Hypothalamus (tissue), 51 donors: ENCODE measurements around the gene CCNJ.
A peak's percentile ranks its signal among the peaks of the same experiment; 100 is the strongest.

Experiments used
- DNase-seq, 51 donors: peaks; one replicate each; lab custom pipeline; 2025; lab: John Stamatoyannopoulos, UW

Gene CCNJ

DNA sequence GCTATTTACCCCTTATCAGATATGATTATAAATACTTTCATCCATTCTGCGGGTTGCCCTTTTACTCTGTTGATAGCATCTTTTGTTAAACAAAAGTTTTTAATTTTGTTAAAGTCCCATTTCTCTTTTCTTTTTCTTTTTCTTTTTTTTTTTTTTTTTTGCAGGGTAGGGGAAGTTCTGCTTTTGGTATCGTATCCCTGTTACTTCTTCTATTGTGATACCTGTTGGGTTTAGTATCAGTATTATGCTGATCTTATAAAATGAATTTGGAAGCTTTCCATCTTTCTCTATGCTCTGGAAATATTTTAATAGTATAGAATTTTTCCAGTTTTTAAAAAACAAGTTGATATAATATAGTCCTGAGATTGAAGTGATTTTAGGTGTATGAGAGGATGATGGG is 6.0 kb downstream of the CCNJ start:
- no peak for DNase-seq

DNA sequence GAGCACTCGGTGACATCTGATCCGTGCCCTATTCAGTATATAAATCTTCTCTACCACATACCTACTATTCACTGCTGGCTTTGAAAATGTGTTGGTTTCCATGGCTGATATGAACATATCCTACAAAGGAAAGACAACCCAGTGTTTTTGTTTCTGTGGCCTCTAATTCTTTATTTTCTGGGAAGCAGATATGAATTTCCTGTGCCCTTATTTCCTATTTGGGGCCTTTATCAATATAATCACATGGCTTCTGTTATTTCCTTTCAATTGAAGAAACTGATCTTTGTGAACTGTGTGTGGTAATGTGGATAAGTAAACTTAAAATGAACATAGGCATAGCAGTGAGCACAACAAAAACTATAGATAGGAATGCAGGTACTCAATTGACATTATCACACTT is 10.6 kb downstream of the CCNJ start:
- DNase-seq = no peak

DNA sequence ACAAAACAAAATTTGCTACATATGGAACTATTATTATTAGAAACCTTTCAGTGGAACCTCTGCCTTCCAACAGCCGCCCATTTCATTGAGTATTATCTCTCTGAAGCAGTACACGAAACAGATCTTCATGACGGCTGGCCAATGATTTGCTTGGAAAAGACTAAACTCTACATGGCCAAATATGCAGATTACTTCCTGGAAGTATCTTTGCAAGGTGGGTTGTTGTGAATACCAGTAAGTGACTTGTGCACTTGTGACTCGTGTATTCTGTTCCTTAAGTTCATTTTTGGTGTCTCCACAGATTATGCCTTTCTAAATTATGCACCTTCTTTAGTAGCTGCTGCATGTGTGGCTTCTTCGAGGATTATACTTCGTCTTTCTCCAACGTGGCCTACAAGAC is 13.4 kb downstream of the CCNJ start:
- no peak for DNase-seq

DNA sequence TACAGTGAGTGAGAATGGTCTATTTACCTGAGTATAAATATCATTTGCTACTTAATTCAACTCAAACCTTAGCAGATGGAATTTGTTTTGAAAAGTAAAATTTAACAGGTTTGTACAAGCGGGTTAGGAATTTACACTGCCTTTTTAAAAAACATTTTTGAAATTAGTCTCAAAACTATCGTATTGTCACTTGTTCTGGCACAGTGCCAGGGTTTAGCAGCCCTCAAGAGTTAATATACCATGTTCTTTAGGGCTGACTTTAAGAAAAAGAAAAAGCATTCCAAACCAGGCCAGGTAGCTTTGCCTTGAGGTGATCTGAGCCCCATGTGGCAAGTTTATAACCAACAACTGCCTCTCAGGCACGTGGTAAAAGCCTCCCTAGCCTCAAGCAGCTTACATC is 17.8 kb downstream of the CCNJ start:
- no peak for DNase-seq

DNA sequence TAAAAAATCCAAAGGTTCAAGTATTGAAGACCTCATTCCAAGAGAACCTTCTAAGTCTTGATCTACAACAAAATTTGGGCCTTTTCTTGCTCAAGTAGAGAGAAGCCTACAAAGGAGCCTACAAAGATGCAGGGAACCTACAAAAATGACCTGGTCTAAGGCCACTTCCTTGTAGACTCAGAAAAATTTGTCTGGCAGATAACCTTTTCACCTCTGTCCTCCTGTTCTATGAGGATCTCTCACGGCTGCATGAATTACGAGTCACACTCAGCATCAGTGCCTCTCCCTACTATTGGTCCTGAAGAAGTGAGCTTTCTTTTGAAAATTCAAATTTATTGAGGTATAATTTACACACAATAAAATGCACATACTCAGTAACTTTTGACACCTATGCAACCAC is 29.3 kb downstream of the CCNJ start:
- no peak for DNase-seq

DNA sequence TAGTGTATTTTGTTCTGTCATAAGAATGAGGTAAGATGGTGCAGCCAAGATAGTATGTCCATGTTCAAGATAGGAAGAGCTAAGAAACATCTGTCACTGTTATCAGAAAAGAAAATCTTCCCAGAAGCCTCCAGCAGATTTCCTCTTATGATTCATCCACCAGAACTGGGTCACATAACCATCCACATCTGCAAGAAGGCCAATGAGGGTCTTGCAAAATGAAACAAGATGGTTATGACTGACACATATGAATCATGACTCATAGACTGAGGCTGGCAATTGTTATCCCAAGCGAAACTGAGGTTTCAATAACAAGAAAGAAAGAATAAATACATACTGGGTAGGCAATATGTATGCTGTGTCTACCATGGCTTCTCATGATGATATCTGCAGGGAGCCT is 30.3 kb downstream of the CCNJ start:
- no peak for DNase-seq

DNA sequence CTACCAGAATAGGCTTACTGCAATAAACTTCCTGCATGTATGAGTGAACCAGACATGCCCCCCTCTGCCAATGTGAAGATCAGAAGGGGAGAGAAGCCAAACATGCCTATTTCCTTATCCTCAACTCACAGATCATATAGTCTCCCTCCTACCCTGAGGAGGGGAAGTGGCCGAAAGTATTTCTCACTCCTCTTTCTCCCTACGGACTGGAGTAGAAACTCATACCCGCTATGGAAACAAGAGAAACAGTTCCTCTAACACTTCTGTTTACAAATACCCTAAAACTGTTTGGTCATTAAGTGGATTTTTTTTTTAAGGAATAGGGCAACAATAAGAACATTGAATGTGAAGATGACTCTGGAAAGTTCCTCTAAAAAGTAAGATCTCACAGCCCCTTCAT is 31.4 kb downstream of the CCNJ start:
- no peak for DNase-seq

DNA sequence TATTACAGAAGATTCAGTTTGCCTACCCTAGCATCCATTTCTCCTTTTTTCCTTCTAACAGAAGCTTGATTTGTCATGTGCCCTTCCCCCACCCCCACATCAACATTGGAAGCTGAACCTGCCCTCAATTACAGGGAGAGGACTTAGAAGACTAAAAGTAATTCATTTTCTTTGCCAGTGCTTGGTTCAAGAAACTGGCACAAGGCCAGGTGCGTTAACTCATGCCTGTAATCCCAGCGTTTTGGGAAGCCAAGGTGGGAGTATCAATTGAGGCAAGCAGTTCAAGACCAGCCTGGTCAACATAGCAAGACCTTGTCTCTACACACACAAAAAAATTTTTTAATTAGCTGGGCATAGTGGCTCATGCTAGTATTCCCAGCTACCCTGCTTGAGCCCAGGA is 32.6 kb downstream of the CCNJ start:
- no peak for DNase-seq

DNA sequence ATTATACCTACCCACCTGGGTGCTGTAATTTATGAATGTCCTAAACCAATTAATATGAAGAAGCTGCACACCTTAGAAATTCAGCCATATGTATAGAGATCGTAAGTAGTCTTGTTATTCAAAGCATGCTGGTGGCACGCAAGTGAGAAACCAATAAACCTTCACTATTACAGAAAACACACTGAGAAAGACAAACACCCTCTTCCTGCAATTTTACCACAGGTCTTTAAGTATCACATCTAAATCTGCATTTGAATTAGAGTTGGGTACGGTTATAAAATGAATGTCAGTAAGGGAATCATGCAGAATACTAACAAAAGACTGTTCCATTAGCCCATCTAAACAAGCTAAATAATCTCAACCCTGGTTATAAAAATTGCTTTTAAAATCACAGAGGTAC is 33.8 kb downstream of the CCNJ start:
- no peak for DNase-seq

DNA sequence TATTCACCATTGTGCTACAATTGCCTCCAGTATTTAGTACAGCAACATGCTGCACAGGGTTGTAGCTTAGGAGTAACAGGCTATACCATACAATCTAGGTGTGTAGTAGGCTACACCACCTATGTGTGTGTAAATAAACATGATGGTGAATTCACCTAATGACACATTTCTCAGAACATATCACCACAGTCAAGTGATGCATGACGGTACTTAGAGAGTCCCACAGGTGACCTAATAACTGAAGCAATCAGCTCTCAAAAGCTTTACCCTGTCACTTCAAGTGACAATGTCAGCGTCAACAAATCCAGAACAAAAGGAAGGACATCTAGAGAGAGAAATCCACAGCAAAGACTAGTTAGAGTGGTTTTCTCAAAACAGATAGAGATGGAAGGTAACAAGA is 38.8 kb downstream of the CCNJ start:
- DNase-seq = no peak

DNA sequence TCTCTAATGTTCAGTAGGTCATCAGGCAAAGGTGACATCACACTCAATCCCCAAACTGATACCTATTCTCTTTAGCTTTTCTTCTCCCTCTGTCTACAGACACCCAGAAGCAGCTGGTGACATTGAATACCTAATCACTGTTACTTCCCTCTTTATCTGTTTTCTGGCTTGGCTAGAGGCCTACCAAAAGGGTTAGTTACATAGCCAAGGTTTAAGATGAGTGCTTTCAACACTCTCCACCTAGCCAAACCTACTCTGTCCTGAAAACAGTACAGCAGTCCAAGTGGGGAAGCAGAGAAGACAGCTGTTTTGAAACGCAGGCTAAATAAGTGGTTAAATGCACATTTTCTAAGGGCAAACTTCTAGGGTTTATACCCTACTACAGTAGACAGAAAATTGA is 39.4 kb downstream of the CCNJ start:
- no peak for DNase-seq

DNA sequence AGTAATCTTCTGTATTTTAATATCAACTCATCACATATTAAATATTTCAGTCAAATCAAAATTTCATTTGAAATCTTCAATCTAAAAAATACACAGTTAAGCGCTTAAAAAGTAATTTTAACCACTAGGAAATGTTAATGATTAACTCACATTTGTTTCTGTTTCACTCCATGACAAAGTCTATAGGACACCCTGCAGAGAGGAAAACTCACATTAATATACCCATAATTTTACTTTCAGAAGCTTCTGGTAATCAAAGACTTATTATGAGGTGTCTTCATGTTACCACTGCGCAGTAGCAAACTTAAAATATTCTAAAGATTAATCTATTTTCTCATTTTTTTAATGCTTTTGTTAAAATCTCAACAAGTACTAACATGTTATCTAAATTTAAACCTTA is 45.7 kb downstream of the CCNJ start:
- no peak for DNase-seq

DNA sequence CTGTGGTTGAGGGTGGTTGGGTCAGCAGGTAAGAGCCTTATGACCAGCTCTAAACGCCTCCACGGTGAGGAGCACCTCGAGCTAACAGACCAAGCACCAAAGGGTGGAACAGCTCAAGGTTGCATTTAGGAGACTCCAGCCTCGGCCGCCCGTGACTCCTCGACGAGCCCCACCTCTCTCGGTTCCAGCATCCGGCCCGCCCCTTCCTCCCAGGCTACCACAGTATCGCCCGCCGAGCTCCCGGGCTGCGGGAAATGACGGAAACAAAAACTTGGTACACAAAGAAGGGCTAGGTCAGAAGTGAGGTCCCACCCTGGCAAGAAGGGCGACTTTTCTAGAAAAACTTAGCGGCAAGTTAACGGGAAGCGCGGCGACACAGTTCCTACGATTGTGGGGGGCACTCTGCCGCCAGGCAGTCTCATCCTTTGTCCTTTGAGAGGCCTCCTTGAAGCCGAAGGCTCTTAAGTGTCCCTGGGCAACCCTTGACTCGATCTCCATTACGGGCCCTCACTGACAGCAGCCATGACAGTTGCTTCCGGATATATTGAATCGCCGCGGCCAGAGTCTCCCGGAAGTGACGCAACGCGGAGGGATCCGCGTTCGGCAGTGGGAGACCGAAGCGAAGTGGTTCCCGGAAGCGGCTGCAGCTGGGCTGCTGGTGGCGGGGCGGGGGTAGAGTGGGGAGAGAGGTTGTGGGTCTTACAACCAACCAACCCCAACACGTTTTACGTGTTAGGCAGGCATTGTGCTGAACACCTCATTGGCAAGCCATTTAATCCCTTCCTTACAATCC is 46.5 kb downstream of the CCNJ start:
- DNase-seq = peak; percentile 52 to 93 (median 79)

DNA sequence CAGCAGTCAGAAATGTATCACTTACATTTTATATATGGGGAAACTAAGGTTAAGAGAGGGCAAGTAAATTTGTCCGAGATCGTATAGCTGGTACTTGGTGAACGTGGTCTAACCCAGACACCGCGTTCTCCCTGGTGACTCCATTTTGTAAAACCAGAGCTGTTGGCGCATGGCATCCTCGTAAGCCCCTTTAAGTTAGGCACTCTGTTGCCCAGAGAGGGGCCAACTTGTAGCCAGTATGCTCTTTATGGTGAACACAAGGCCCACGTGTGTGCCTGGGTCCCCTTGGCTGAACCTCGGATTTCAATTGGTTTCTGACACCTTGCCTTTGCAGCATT is 47.0 kb downstream of the CCNJ start:
- DNase-seq = peak in 4 of 51 donors; percentile 1 to 30 (median 14)

DNA sequence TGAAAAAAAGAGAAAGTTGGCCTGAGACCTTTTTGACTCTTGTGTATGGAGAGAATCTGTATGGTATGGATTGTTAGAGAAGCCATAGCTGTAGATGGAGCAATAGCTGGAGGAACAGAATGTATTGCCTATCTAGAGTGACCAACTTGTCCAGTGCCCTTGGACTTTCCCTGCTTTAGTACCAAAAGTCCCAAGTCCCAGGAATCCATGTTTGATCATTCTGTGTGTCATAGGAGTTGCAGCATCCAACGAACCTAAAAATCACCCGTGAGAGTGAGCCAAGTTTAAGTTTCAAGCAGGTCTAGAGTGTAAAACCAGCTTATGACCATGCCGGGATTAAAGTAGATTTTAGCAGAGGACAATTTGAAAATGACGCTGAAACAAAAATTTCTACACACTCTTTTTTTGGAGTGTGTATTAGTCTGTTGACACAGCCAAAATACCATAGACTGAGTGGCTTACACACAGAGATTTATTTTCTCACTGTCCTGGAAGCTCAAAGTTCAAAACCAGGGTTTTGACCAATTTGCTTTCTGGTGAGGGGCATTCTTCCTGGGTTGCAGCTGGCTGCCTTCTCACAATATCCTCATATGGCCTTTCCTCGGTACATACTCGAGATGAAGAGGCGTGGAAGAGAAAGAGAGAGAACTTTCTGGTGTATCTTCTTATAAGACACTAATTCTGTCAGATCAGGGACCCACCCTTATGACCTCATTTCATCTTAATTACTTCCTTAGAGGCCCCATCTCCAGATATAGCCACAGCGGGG is 49.8 kb downstream of the CCNJ start:
- DNase-seq = no peak

DNA sequence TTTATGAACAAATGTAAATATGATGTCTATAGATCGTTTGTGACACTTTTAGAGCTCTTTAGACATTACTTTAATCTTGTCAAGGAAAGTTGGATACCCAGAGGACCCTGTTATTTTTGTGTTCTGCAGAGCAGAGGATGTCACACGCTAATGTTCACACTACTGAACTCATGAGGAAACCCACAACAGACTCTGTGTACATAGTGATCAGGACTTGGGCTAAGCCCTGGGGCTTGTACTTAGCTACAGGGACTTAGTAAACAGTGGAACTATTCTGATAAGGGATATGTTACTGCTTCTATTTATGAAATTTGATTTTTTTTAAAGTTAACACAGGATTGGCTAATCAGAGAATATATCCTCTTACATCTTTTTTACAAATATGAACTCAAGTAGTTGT is 50.6 kb downstream of the CCNJ start:
- DNase-seq = no peak

DNA sequence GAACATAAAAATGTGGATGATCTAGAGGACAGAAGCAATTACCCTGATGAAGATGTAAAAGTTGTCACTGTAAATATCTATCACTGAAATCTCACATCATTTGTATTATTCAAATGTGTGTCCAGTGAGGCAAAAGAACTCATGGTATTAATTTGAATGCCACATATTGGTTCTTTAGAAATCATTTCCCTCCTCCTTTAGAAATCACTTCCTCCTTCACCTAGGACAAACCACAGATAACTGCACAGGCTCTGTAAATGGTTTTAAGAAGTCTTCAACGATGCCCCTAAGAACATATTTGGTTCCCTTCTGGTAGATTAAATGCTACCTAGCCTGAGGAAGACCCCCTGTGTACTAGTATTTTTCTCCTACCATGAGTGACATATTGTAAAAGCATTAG is 53.6 kb downstream of the CCNJ start:
- no peak for DNase-seq

DNA sequence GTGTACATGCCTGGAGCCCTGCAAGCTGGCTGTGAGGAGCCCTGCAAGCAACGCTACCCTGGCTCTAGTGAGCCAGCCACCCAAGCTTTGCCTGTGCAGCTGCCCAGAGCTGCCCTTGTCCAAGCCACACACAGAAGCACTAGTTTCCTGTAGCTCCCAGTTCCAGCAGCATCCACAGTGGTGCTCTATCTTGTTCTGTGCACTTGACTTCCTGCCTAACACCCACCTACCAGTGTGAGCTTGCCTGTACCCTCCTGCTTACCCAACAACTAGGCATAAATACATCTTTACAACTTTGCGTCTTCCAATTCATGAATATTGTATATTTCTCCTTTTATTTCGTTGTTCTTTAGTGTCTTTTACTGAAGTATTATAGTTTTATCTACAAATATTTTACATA is 54.5 kb downstream of the CCNJ start:
- no peak for DNase-seq

DNA sequence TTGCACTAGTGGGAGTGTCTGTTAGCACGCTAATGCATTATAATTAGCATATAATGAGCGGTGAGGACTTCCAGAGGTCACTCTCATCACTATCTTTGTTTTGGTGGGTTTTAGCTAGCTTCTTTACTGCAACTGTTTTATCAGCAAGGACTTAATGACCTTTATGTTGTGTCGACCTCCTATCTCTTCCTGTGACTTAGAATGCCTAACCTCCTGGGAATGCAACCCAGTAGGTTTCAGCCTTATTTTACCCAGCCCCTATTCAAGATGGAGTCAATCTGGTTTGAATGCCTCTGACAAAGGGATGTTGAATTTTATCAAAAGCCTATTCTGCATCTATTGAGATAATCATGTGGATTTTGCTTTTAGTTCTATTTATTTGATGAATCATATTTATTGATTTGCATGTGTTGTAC is 64.2 kb downstream of the CCNJ start:
- no peak for DNase-seq
